Cortex of kidney (tissue), 1 donor: Measurements from ENCODE around the gene MMP25.
"Not testable (repeated sequence)": the region's sequence is repeated elsewhere in the genome, so short reads cannot be mapped to it uniquely, and the experiment has no call there.

ENCODE experiments used
- DNase-seq: peaks from one replicate; lab custom pipeline; 2025; lab: John Stamatoyannopoulos, UW

MMP25 gene

DNA sequence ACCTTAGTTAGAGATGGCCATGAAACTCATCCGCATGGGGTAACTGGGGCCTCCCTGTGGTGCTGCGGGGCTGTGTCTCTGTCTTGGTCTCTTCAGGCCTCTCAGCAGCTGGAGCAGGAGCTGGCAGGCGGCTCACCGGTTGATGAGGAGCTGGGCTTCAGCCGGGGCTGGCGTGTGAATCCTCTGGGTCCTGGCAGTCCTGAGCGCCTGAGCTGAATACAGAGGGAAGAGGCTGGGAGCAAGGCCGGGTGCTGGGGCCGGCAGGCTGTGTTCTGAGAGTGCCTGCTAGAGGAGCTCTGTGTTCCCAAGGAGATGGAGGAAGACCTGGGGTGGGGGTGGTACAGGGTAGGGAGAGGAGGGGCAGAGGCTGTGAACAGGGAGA is 9.4 kb downstream of the MMP25 start:
- DNase-seq, result not testable (repeated sequence)

DNA sequence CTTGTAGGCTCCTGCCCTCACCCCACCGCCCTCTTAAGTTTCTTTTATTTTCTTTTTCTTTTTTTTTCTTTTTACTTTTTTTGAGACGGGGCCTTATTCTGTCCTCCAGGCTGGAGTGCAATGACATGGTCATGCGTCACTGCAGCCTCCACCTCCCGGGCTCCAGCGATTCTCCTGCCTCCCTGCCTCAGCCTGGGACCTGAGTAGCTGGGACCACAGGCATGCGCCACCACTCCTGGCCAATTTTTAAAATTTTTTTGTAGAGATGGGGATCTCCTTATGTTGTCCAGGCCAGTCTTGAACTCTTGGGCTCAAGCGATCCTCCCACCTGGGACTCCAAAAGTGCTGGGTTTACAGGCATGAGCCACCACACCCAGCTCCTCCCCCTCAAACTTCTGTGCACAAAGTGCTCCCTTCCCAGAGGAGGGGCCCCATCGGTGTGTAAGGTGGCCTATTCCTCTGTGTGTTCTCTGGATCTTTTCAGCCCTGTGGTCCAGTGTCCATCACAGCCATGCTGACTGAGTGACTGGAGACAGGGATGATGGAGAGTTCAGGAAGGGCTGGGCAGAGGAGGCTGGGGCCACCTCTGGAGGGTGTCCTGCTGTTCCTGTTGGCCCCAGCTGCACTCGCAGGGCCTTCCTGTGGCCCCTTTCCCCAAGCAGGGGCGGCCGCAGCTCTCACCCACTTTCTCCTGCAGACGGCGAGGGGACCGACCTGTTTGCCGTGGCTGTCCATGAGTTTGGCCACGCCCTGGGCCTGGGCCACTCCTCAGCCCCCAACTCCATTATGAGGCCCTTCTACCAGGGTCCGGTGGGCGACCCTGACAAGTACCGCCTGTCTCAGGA is 10.2 kb downstream of the MMP25 start:
- no peak for DNase-seq

DNA sequence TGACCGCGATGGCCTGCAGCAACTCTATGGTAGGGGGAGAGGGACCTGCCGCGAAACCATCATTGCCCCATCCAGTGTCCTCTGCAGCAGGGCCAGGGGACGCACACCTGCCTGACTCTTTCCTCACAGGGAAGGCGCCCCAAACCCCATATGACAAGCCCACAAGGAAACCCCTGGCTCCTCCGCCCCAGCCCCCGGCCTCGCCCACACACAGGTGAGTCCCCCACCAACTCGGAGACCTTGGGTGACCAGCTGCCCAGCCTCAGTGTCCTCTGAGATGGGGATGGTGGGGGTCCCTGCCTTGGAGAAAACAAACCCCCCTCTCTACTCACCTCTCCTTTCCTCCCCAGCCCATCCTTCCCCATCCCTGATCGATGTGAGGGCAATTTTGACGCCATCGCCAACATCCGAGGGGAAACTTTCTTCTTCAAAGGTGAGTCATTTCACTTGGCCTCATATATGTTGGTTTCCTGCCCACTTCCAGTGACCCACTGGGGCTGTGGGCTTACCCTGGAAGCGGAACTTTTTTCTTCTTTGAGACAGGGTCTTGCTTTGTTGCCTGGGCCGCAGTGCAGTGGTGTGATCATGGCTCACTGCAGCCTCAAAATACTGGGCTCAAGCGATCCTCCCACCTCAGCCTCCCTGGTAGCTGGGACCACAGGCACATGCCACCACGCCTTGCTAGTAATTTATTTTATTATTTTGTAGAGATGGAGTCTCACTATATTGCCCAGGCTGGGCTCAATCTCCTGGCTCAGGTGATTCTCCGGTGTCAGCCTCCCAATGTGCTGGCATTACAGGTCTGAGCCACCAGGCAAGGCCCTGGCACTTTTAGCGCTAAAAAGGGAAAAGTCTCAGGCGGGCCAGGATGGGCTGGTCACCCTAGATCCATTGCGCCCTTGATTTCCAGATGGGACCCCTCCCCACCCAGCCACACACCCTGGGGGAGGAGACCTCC is 11.1 kb downstream of the MMP25 start:
- no peak for DNase-seq

DNA sequence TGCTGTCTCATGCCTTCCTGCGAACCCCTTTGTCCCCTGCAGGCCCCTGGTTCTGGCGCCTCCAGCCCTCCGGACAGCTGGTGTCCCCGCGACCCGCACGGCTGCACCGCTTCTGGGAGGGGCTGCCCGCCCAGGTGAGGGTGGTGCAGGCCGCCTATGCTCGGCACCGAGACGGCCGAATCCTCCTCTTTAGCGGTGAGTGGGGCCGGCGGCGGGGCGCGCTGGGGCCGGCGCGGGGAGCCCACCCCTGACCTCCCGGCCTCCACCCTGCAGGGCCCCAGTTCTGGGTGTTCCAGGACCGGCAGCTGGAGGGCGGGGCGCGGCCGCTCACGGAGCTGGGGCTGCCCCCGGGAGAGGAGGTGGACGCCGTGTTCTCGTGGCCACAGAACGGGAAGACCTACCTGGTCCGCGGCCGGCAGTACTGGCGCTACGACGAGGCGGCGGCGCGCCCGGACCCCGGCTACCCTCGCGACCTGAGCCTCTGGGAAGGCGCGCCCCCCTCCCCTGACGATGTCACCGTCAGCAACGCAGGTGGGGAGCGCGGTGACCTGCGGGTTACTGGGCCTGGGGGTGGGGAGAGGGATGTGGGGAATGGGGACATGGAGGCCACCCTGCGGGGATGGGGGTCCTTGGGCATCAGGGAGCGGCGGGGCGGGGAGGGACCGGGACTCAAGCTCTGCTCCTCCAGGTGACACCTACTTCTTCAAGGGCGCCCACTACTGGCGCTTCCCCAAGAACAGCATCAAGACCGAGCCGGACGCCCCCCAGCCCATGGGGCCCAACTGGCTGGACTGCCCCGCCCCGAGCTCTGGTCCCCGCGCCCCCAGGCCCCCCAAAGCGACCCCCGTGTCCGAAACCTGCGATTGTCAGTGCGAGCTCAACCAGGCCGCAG is 12.0 kb downstream of the MMP25 start:
- no peak for DNase-seq

DNA sequence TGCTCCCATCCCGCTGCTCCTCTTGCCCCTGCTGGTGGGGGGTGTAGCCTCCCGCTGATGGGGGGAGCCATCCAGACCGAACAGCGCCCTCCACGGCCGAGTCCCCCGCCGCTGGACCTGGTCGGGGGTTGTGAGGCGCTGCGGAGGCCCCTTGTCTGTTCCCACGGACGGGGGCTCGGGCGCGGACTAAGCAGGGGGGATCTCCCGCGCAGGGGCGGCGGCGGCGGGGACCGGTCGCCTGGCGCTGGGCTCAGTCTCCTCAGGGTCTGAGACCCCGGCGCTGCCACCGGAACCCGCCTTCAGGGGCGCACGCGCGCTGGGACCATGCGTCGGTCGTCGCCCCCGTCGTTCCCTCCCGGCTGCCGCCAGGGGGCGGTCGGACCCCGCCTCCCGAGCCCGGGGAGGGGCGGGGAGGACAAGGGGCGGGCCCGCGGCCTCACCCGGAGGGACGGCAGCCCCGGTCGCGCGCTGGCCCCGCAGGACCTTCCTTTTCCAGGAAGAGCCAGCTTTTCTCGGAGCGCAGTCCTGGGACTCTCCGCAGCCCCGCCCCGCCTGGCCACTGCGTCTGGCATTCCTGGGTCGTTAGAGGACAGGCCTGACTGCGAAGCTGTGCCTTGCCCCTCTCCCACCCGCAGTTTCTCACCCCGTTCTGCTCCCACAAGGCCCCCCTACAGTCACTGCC is 12.8 kb downstream of the MMP25 start:
- peak; percentile 65 for DNase-seq

DNA sequence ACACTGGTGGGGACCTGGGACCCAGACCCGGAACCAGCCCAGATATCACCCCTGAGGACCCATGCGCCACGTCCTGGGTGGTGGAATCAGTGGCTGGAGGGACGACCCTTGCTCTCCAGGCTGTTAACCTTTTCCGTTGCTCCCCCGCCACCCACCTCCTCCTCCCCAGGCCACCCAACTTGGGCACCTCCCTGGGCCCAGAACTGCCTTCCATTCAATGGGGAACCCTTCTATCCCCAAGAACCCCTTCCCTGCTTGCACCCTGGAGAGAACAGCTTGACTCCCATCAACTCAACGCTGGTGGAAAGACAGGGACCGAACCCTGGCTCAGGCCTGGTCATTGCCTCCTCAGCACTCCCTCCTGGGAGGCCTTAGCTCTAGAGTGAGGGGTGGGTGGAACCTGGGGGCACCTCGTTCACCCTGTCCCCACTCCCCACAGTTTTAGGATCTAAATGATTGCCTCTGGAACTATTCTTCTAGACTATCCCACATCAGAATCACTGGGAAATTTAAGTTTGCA is 13.4 kb downstream of the MMP25 start:
- no peak for DNase-seq

DNA sequence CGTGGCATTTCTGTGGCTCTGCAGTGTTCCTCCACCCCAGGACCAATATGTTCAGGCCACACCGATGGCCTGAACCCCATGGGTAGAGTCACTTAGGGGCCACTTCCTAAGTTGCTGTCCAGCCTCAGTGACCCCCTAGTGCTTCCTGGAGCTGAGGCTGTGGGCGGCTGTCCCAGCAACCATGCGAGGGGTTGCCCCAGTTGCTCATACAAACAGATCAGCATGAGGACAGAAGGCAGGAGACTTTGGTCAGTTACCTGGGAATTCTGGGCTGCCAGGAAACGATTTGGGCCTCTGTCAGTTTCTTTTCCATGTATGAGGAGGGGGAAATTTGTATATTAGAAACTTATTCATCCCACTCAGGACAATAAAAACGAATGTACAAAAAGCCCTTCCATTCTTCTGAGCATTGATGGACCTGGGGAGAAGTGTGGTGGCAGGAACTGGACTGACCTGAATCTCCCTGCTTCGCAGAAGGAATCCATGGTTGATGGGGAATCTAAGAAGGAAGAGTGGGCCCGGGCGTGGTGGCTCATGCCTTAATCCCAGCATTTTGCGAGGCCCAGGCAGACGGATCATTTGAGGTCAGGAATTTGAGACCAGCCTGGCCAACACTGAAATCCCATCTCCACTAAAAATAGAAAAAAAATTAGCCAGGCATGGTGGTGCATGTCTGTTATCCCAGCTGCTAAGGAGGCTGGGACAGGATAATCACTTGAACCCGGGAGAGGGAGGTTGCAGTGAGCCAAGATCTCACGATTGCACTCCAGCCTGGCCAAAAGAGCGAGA is 14.2 kb downstream of the MMP25 start:
- DNase-seq, result no peak

DNA sequence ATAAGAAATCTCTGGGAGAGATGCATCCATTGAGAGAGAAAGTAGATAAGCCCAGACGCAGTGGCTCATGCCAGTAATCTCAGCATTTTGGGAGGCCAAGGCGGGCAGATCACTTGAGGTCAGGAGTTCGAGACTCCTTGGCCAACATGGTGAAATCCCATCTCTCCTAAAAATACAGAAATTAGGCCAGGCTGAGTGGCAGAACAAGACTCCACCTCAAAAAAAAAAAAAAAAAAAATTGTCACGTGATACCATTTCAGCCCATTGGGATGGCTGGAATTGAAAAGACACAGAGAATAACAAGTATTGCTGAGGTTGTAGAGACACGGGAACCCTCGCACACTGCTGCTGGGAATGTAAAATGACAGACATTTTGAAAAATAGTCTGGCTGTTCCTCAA is 16.2 kb downstream of the MMP25 start:
- DNase-seq, result no peak

DNA sequence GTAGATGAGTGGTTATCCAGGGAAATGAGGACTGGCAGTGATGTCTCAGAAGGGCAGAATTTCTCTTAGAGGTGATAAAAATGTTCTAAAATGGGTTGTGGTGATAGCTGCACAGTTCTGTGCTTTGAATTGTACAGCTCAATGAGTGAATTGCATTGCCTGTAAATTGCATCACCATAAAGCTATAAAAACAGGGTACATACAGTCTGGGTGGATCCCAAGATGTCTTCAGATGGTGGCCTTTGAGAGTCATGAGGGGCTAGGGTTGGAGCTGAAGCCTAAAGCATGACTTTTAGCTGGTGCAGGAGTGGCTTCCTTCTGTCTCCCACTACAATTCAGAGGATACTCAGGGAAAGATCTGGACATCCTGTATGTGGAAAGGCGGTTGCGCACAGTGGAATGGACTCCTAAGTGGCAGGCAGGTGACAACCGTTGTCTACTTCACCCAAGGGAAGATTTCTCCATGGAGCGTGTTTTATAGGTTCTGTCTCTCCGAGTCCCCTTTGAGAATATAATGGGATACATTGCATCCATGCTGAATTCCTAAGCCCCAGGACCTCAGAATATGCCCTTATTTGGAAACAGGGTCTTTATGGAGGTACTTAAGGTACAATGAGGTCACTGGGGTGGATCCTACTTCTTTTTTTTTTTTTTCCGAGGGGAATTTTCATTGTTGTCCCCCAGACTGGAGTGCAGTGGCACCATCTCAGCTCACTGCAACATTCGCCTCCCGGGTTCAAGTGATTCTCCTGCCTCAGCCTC is 17.4 kb downstream of the MMP25 start:
- no peak for DNase-seq

DNA sequence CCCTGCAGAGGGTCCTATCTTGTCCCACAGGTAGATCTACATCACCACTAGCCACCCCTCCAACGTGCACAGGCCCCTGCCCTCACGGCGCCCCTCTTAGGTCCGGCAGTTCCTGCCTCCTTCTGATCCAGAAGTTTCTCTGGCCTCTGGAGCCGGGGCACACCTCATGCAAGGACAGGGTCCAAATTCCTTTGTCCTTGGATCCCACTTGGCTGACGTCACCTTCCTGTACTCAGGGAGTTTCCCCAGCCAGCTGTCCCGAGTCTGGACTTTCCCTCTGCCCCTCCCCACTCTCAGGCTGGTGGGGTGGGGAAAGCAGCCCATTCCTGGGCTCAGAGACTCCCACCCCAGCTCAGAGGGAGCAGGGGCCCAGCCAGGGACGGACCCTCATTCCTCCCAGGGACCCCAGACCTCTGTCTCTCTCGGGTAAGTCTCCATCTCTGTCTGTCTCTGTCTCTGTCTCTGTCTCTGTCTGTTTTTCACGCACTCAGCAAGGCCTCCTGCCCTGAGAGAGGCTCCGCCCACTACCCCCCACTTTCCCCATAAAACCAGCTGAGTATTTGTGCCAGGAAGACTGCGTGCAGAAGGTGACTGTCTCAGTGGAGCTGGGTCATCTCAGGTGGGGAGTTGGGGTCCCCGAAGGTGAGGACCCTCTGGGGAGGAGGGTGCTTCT is 18.8 kb downstream of the MMP25 start, which contains the start of gene IL32:
IL32 (plus strand) TSS at position 572 of the 673 bp plus-strand sequence. CDS start 172 bp downstream, outside the sequence.
- DNase-seq, result no peak

DNA sequence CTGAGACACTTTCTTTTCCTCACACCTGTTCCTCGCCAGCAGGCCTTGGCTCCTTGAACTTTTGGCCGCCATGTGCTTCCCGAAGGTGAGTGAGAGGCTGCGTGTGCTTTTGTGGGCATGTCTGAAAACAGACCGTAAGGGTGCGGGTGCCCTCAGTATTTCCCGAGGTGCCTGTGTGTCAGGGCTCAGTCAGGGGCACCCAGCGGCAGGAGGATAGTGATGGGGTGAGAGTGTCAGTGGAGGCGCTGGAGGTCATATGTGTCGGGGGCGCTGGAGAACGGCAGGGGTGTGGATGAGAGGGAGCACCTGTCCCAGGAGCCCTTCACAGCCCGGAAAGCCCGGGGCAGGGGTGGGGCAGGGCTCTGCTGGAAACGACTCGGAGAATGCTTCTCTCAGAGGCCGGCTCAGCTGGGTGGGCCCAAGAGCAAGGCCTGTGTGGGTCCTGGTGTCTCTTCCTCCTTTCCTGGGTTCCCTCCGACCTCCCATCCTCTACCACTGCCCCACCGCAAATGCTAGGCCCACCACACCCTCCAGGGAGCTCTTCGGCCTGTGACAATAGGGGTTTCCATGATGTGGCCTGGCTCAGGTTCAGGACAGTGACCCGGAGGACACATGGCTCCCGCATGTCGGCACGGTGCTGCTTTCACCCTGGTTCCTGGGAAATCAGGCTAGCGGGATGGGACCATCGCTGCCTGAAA is 19.5 kb downstream of the MMP25 start:
- DNase-seq, result no peak

DNA sequence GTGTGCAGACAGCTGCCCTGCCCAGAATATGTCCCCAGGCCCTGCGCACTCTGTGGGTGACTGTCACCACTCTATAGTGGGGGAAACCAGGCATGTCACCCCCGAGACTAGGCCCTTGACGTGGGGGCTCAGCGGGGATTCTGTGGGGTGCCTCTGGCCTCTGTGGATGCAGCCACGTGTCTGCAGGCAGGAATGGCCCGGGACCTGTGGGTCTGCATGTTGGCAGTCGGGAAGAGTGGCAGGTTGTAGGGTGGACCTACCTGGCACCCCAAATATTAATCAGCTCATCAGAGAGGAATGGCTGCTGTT is 20.0 kb downstream of the MMP25 start:
- no peak for DNase-seq

DNA sequence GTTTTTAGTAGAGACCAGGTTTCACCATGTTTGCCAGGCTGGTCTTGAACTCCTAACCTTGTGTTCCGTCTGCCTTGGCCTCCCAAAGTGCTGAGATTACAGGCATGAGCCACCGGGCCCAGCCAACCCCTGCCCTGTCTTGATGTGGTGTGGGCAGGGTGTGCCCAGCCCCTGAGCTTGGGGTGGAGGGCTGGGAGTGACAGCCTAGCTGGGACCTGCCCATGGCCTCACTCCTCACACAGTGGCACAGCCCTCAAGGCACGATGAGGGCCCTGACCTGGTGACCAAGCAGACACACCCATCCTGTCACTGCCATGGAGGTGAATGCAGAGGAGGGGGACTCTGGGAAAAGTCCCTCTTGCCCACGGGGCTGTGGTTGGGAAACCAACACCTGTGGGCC is 22.1 kb downstream of the MMP25 start:
- DNase-seq, result no peak

DNA sequence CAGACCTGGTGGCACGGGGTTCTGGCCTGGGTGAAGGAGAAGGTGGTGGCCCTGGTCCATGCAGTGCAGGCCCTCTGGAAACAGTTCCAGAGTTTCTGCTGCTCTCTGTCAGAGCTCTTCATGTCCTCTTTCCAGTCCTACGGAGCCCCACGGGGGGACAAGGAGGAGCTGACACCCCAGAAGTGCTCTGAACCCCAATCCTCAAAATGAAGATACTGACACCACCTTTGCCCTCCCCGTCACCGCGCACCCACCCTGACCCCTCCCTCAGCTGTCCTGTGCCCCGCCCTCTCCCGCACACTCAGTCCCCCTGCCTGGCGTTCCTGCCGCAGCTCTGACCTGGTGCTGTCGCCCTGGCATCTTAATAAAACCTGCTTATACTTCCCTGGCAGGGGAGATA is 22.8 kb downstream of the MMP25 start:
- DNase-seq, result not testable (repeated sequence)

DNA sequence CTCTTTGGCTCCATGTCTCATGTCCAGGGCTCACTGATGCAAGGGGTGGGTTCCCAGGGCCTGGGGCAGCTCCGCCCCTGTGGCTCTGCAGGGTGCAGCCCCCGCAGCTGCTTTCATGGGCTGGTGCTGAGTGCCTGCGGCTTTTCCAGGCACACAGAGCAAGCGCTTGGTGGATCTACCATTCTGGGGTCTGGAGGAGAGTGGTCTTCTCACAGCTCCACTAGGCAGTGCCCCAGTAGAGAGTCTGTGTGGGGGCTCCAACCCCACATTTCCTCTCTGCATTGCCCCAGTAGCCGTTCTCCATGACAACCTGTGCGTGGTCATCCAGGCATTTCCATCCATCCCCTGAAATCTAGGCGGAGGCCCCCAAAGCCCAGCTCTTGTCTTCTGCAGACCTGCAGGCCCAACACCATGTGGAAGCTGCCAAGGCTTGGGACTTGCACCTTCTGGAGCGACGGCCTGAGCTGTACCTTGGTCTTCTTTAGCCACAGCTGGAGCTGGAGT is 24.3 kb downstream of the MMP25 start:
- DNase-seq, result no peak

DNA sequence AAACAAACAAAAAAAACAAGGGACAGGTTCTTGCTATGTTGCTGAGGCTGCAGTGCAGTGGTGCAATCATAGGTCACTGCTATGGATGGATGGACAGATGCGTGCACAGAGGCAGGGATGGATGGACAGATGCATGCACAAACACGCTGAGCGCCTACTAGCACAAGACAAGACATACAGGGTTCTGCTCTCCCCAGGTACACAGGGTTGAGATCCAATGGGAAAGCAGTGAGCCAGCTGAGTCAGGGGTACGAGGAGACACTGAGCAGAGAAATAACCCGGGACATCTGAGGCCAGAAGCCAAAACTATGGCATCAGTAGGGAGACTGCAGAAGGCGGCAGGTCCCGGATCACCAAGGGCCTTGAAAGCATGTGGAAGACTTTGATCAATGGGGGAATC is 25.3 kb downstream of the MMP25 start:
- DNase-seq, result no peak

DNA sequence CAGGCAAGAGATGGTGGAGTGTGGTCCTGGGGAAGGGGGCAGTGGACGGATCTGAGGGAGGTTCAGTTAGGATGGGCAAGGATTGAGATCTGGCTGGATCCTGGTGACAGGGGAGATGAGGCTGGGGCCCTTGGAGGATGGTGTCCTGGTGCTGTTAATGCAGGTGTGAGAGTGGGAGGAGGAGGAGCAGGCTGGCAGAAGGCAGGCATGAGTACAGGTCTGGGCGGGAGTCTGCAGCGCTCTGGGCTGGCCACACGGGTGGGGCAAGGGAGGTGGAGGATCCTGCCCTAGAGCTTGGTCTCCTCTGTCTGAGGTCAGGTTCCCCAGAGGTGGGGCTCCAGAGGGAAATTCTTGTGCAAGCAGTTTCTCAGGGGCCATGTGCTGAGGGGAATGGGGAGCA is 25.8 kb downstream of the MMP25 start:
- not testable (repeated sequence) for DNase-seq

DNA sequence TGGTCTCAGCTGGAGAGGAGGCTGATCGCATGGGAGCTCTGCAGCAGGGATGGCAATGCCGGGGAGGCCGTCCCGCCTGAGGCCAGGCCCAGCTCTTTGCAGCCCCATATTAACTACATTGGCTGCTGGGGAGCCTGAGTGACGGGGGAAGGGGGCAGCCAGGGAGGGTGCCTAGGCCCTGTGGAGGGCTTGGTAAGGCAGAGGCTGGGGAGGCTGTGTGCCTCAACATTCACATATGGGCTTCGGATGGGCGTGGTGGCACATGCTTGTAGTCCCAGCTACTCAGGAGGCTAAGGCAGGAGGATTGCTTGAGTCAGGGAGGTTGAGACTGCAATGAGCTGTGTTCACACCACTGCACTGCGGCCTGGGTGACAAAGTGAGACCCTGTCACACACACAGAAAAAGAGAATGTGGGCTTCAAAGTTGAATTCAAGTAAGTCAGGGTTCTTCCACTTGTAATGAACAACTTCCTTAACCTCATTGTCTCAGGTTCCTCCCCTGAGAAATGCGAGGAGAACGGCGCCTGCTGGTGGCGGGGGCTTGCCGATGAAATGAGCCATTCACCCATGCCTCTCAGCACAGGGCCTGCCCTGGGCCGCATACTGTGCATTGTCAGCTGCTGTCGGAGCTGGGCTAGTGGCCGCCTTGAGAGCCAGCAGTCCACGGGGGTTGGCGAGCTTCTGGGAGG is 26.4 kb downstream of the MMP25 start:
- DNase-seq, result not testable (repeated sequence)
